ENCODE data around the gene CEP170. TPM values are rescaled to one million over a fixed set of nuclear protein-coding genes. Genes with fewer than 3 reads are reported as not detected.

CEP170 gene
- total RNA-seq, 1 experiment from 2014 or later = 97.7 TPM

DNA sequence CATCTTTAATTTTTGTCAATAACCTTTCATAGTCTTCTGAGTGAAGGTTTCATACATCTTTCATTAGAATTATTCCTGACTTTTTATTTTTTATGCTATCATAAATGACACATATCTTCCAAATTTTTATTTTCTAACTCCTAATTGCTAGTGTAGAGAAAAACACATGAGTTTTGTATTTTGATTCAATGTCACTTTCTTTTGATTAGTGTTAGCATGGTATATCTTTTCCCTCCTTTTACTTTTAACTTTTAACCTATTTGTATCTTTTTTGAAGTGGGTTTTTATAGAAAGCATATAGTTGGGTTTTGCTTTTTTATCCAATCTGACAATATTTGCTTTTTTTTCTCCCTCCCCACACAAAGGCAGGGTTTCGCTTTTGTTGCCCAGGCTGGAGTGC, 44.0 kb upstream of the CEP170 start:
- no peak overlapping the region for H3K9ac ChIP-seq (ENCODE audit: extremely low read depth, insufficient read length, low read length)
- Mint-ChIP-seq H3K4me1 (peaks cover 6 to 7% of the 10 kb centered on the region in 2 experiments), H3K4me3 (no peak overlapping the region), H3K9me3 (peaks cover 0 to 3% of the 10 kb centered on the region in 2 experiments; a peak in 2 of 5 replicates), H3K27me3 (ENCODE audit: low read depth) (no peaks in the 10 kb centered on the region), H3K36me3 (ENCODE audit: insufficient read depth in 1 of 3, low read depth in 3 of 3) (peaks cover 0 to 6% (median 4%) of the 10 kb centered on the region in 3 experiments; a peak in 4 of 7 replicates), H3K27ac (no peak overlapping the region)
- no peak overlapping the region for H4K5ac ChIP-seq (ENCODE audit: insufficient read length, low read depth, low read length)
- H3K79me2 ChIP-seq (ENCODE audit: insufficient read depth, low read length) = no peaks in the 10 kb centered on the region
- no peak overlapping the region for H3K56ac ChIP-seq (ENCODE audit: insufficient read length, low read depth, low read length)
- H3K4me2 ChIP-seq (ENCODE audit: insufficient read depth, insufficient read length, low read length) = no peak overlapping the region
- H3K14ac ChIP-seq (ENCODE audit: insufficient read depth, low read length) = no peak overlapping the region
- H3T11ph ChIP-seq (ENCODE audit: low read length) = no peak overlapping the region
- H3K4me1 ChIP-seq (ENCODE audit: insufficient read depth, low read length) = no peaks in the 10 kb centered on the region; the same call in 1 of the 2 replicates
- no peak overlapping the region for H2AFZ ChIP-seq (ENCODE audit: low read length)
- no peak overlapping the region for H2BK120ac ChIP-seq (ENCODE audit: low read depth, low read length, poor library complexity, severe bottlenecking)
- no peak overlapping the region for H2BK15ac ChIP-seq (ENCODE audit: low read depth, low read length)
- no peaks in the 10 kb centered on the region for H3K9me3 ChIP-seq (ENCODE audit: control insufficient read depth, low read depth, low read length)
- no peak overlapping the region for H2AK5ac ChIP-seq (ENCODE audit: insufficient read length, low read length)
- H3K79me1 ChIP-seq (ENCODE audit: insufficient read depth, low read depth, low read length, poor library complexity, severe bottlenecking) = no peaks in the 10 kb centered on the region
- H3K27ac ChIP-seq (ENCODE audit: insufficient read length, low read depth, low read length) = no peak overlapping the region
- no peak for DNase-seq
- H3K4ac ChIP-seq (ENCODE audit: low read depth, low read length) = no peak overlapping the region
- no peak overlapping the region for H2BK12ac ChIP-seq (ENCODE audit: insufficient read length, low read depth, low read length)
- no CpG with 5 or more reads among the region's 1 CpG for WGBS (ENCODE audit: extremely low coverage, insufficient read length, low lambda C conversion rate)
- no peak overlapping the region for H3K23ac ChIP-seq (ENCODE audit: insufficient read length, low read depth, low read length)
- H4K91ac ChIP-seq (ENCODE audit: insufficient read length, low read depth, low read length) = no peak overlapping the region
- H3K27me3 ChIP-seq (ENCODE audit: insufficient read depth, low read length) = no peaks in the 10 kb centered on the region
- TF ChIP-seq, protein P1, sequence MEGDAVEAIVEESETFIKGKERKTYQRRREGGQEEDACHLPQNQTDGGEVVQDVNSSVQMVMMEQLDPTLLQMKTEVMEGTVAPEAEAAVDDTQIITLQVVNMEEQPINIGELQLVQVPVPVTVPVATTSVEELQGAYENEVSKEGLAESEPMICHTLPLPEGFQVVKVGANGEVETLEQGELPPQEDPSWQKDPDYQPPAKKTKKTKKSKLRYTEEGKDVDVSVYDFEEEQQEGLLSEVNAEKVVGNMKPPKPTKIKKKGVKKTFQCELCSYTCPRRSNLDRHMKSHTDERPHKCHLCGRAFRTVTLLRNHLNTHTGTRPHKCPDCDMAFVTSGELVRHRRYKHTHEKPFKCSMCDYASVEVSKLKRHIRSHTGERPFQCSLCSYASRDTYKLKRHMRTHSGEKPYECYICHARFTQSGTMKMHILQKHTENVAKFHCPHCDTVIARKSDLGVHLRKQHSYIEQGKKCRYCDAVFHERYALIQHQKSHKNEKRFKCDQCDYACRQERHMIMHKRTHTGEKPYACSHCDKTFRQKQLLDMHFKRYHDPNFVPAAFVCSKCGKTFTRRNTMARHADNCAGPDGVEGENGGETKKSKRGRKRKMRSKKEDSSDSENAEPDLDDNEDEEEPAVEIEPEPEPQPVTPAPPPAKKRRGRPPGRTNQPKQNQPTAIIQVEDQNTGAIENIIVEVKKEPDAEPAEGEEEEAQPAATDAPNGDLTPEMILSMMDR (conservative IDR thresholded peaks at IDR 0.05) = no peak
- H2BK5ac ChIP-seq (ENCODE audit: insufficient read length, low read length) = no peak overlapping the region
- no peaks in the 10 kb centered on the region for H3K23me2 ChIP-seq (ENCODE audit: insufficient read length, low read depth, low read length, poor library complexity, severe bottlenecking)
- H2BK20ac ChIP-seq (ENCODE audit: low read depth, low read length, poor library complexity, severe bottlenecking) = no peak overlapping the region
- H4K8ac ChIP-seq (replicated peaks; ENCODE audit: insufficient read length, low read depth, low read length) = no peak overlapping the region
- no peak overlapping the region for H3K18ac ChIP-seq (ENCODE audit: insufficient read length, low read depth, low read length)
- no peaks in the 10 kb centered on the region for H4K20me1 ChIP-seq (ENCODE audit: control insufficient read depth, insufficient read depth, insufficient read length)
